Breast epithelium (tissue), 3 donors: ENCODE measurements around the gene GUCY2D.

ENCODE experiments used
- CTCF ChIP-seq, 3 donors: fragments of 450-650 bp; IDR thresholded peaks; one replicate each; pipeline ENCODE4 v1.5.1; 2016 to 2017; ENCODE audit warnings: antibody characterized with exemption in 3 of 3, mild to moderate bottlenecking in 3 of 3, moderate library complexity in 3 of 3
- POLR2A ChIP-seq: fragments of 450-650 bp; IDR thresholded peaks from one replicate; pipeline ENCODE4 v1.6.1; 2016; ENCODE audit warnings: antibody characterized with exemption, mild to moderate bottlenecking, moderate library complexity
- POLR2AphosphoS5 ChIP-seq, 3 donors: sonication (generic); formaldehyde crosslinking; IDR thresholded peaks; one replicate each; pipeline ENCODE4 v1.6.1; 2017; ENCODE audit warnings: antibody characterized with exemption in 3 of 3

- peak in 1 of 3 donors; percentile 10 for TF ChIP-seq POLR2AphosphoS5 (IDR thresholded peaks at IDR 0.05)
- no peak for TF ChIP-seq CTCF (IDR thresholded peaks at IDR 0.05)
- TF ChIP-seq POLR2A: no peak
These were observed 54.0 kb downstream of the GUCY2D start for GRCh38 chr17:8056232-8056975.
